Keratinocyte (primary cell): ENCODE data around the gene VANGL2. TPM values are rescaled to one million over a fixed set of nuclear protein-coding genes. Genes with fewer than 3 reads are reported as not detected.

ENCODE experiments used
- DNase-seq: peaks from one replicate; pipeline ENCODE4 v3.0.0-alpha.2; 2011; ENCODE audit warnings: low read depth, missing footprints, low spot score
- FAIRE-seq: peaks from 2 replicates; lab custom pipeline; 2011; peaks lifted over from hg19 to GRCh38; lab: Jason Lieb, UNC
- H2AFZ ChIP-seq: 2 replicates; pipeline ENCODE4 v1.6.0; 2012; ENCODE audit warnings: low read length, control low read depth, inconsistent platforms; ENCODE audit not compliant: control insufficient read depth
- H3K27ac ChIP-seq: 2 replicates; pipeline ENCODE4 v1.5.1; 2011; ENCODE audit warnings: low read length; ENCODE audit not compliant: control insufficient read depth, insufficient read depth
- H3K27me3 ChIP-seq: 3 replicates; pipeline ENCODE4 v1.6.0; 2011; ENCODE audit warnings: low read length; ENCODE audit not compliant: control insufficient read depth, insufficient read depth; ENCODE audit errors: extremely low read depth
- H3K36me3 ChIP-seq, 2 experiments: 2 replicates in 1 of 2; 3 replicates in 1 of 2; pipeline ENCODE4 v1.5.1; 2011; ENCODE audit warnings: low read length in 2 of 2, mild to moderate bottlenecking in 1 of 2; ENCODE audit not compliant: control insufficient read depth in 2 of 2, insufficient read depth in 2 of 2; ENCODE audit errors: extremely low read depth in 1 of 2
- H3K4me1 ChIP-seq: 3 replicates; pipeline ENCODE4 v1.5.1; 2011; ENCODE audit warnings: low read length; ENCODE audit not compliant: control insufficient read depth, insufficient read depth; ENCODE audit errors: extremely low read depth
- H3K4me2 ChIP-seq: 3 replicates; pipeline ENCODE4 v1.6.0; 2011; ENCODE audit warnings: low read depth, low read length; ENCODE audit not compliant: control insufficient read depth, insufficient read depth; ENCODE audit errors: extremely low read depth
- H3K4me3 ChIP-seq, 3 experiments: fragments of 200-600 bp in 1 of 3; sonication (generic) in 1 of 3; 2 replicates in 2 of 3; 3 replicates in 1 of 3; pipeline ENCODE4 v1.5.1; 2011 to 2016; ENCODE audit warnings: low read length in 3 of 3, mild to moderate bottlenecking in 3 of 3, control low read depth in 2 of 3, inconsistent platforms in 1 of 3, low read depth in 1 of 3, mixed read lengths in 1 of 3, mixed run types in 1 of 3, moderate library complexity in 1 of 3; ENCODE audit not compliant: control insufficient read depth in 2 of 3, insufficient read depth in 2 of 3; ENCODE audit errors: extremely low read depth in 1 of 3
- H3K79me2 ChIP-seq: 2 replicates; pipeline ENCODE4 v1.6.0; 2012; ENCODE audit warnings: low read length; ENCODE audit not compliant: control insufficient read depth, insufficient read depth
- H3K9ac ChIP-seq: 3 replicates; pipeline ENCODE4 v1.6.0; 2011; ENCODE audit warnings: low read length; ENCODE audit not compliant: control insufficient read depth, insufficient read depth; ENCODE audit errors: extremely low read depth
- H3K9me1 ChIP-seq: 3 replicates; pipeline ENCODE4 v1.6.0; 2011; ENCODE audit warnings: low read length; ENCODE audit not compliant: control insufficient read depth, insufficient read depth; ENCODE audit errors: extremely low read depth
- H3K9me3 ChIP-seq: 2 replicates; pipeline ENCODE4 v1.5.1; 2012; ENCODE audit warnings: low read depth, low read length; ENCODE audit not compliant: control insufficient read depth
- H4K20me1 ChIP-seq: 3 replicates; pipeline ENCODE4 v1.6.0; 2011; ENCODE audit warnings: low read length; ENCODE audit not compliant: control insufficient read depth, insufficient read depth; ENCODE audit errors: extremely low read depth
- CTCF ChIP-seq, 3 experiments: IDR thresholded peaks in 1 of 3; conservative IDR thresholded peaks in 1 of 3; optimal IDR thresholded peaks in 1 of 3; 2 replicates in 2 of 3; 3 replicates in 1 of 3; pipeline versions ENCODE3 to v1.5.1; 2011; ENCODE audit warnings: low read length in 3 of 3, mild to moderate bottlenecking in 3 of 3, moderate library complexity in 2 of 3, control low read depth in 1 of 3, inconsistent platforms in 1 of 3; ENCODE audit not compliant: insufficient read depth in 2 of 3; ENCODE audit errors: extremely low read depth in 1 of 3
- EZH2 ChIP-seq: IDR thresholded peaks from one replicate; pipeline ENCODE4 v1.6.1; 2012; ENCODE audit warnings: inconsistent platforms, mild to moderate bottlenecking, low read length, moderate library complexity
- dilution Hi-C: fragments of 300-500 bp; cut with MboI; formaldehyde crosslinking; loops from one replicate; pipeline ENCODE4 v1.7.0; 2020; ENCODE audit warnings: low sequenced_read_pairs; ENCODE audit not compliant: extremely low pct_ligation_motif_present
- polyA plus RNA-seq, 5 experiments: library from polyadenylated mRNA; depleted of rRNA in 3 of 5; stranded (reverse) in 3 of 5; stranded (forward) in 1 of 5; unstranded in 1 of 5; fragments of >200 nt; gene quantifications; 1 replicate in 1 of 5; 2 replicates in 3 of 5; 3 replicates in 1 of 5; pipeline versions ENCODE4 v1.2.1 to v1.2.3, GENCODE V29; 2011 to 2012; ENCODE audit warnings: missing spikeins in 2 of 5, low read depth in 1 of 5, low replicate concordance in 1 of 5

VANGL2 gene
- polyA plus RNA-seq, 1 donor (not counting 4 experiments of a cell fraction or from before 2014, with no cell fraction given) = 10.9 TPM

- Histone ChIP-seq H2AFZ (no peak overlapping the region), H3K9me1 (no peaks in the 10 kb centered on the region), H3K4me1 (peaks cover 9% of the 10 kb centered on the region), H4K20me1 (no peaks in the 10 kb centered on the region), H3K9ac (no peak overlapping the region), H3K27me3 (no peaks in the 10 kb centered on the region), H3K4me2 (no peak overlapping the region), H3K27ac (no peak overlapping the region), H3K9me3 (no peaks in the 10 kb centered on the region), H3K4me3 (no peak overlapping the region), H3K36me3 (peaks cover 9 to 18% of the 10 kb centered on the region in 2 experiments), H3K79me2 (no peaks in the 10 kb centered on the region)
- TF ChIP-seq CTCF (optimal IDR thresholded peaks at IDR 0.05 in 1 of 3, IDR thresholded peaks at IDR 0.05 in 1 of 3, conservative IDR thresholded peaks at IDR 0.05 in 1 of 3; ENCODE audit: extremely low read depth in 1 of 3, insufficient read depth in 2 of 3, low read length in 3 of 3) (no peak), EZH2 (no peak)
- dilution Hi-C loops = no loop called here
- DNase-seq (no peak), FAIRE-seq (no peak)
These were observed 23.6 kb downstream of the VANGL2 start for GRCh38 chr1:160423966-160424365.

GRCh38 chr1:160425847-160426246, 25.5 kb downstream of the VANGL2 start:
- Histone ChIP-seq H3K9ac (no peak overlapping the region), H3K4me2 (no peak overlapping the region), H3K27ac (no peak overlapping the region), H3K36me3 (peaks cover 6 to 13% of the 10 kb centered on the region in 2 experiments), H3K4me3 (no peak overlapping the region), H3K9me3 (no peaks in the 10 kb centered on the region), H3K4me1 (peaks cover 13% of the 10 kb centered on the region), H3K27me3 (no peaks in the 10 kb centered on the region), H2AFZ (no peak overlapping the region), H3K9me1 (no peaks in the 10 kb centered on the region), H3K79me2 (no peaks in the 10 kb centered on the region), H4K20me1 (no peaks in the 10 kb centered on the region)
- DNase-seq (no peak), FAIRE-seq (no peak)
- dilution Hi-C loops = loop anchor here (25.0 kb wide), 1 partner anchor 186 kb away; no protein-coding TSS in a partner anchor
- TF ChIP-seq CTCF (optimal IDR thresholded peaks at IDR 0.05 in 1 of 3, IDR thresholded peaks at IDR 0.05 in 1 of 3, conservative IDR thresholded peaks at IDR 0.05 in 1 of 3; ENCODE audit: extremely low read depth in 1 of 3, insufficient read depth in 2 of 3, low read length in 3 of 3) = no peak
